Adipocyte (in vitro differentiated cells): ENCODE measurements around the gene HOXB4.

Source experiments
- DNase-seq: peaks from one replicate; pipeline ENCODE4 v3.0.0-alpha.2; 2015; ENCODE audit warnings: low read depth
- H3K27me3 ChIP-seq: replicated peaks from 2 replicates; pipeline ENCODE4 v1.7.0; 2013; ENCODE audit warnings: mild to moderate bottlenecking, low read length, moderate library complexity; ENCODE audit not compliant: control insufficient read depth, insufficient read depth
- H3K36me3 ChIP-seq: 2 replicates; pipeline ENCODE4 v1.7.0; 2013; ENCODE audit warnings: low read length, mild to moderate bottlenecking, moderate library complexity; ENCODE audit not compliant: control insufficient read depth, insufficient read depth, severe bottlenecking
- H3K4me1 ChIP-seq: 2 replicates; pipeline ENCODE4 v1.7.0; 2013; ENCODE audit warnings: mild to moderate bottlenecking, low read length, moderate library complexity; ENCODE audit not compliant: control insufficient read depth, insufficient read depth
- H3K4me3 ChIP-seq: 2 replicates; pipeline ENCODE4 v1.7.0; 2013; ENCODE audit warnings: mild to moderate bottlenecking, low read length, moderate library complexity
- H3K9ac ChIP-seq: 2 replicates; pipeline ENCODE4 v1.7.0; 2013; ENCODE audit warnings: mild to moderate bottlenecking, low read length, moderate library complexity
- H3K9me3 ChIP-seq: 2 replicates; pipeline ENCODE4 v1.7.0; 2013; ENCODE audit warnings: mild to moderate bottlenecking, low read length, moderate library complexity; ENCODE audit not compliant: control insufficient read depth

The HOXB4 gene

GRCh38 chr17:48551214-48551555, 27.0 kb downstream of the HOXB4 start:
- H3K4me1 ChIP-seq, result peaks cover 58% of the 10 kb centered on the region
- H3K36me3 ChIP-seq, result peaks cover 18% of the 10 kb centered on the region
- DNase-seq, result no peak
- H3K9me3 ChIP-seq, result no peaks in the 10 kb centered on the region
- H3K4me3 ChIP-seq, result no peak overlapping the region
- no peaks in the 10 kb centered on the region for H3K27me3 ChIP-seq
- no peak overlapping the region for H3K9ac ChIP-seq

GRCh38 chr17:48550502-48551213, 27.5 kb downstream of the HOXB4 start:
- H3K4me3 ChIP-seq, result no peak overlapping the region
- peaks cover 18% of the 10 kb centered on the region for H3K36me3 ChIP-seq
- peaks cover 58% of the 10 kb centered on the region for H3K4me1 ChIP-seq
- no peak for DNase-seq
- no peak overlapping the region for H3K9ac ChIP-seq
- H3K27me3 ChIP-seq, result no peaks in the 10 kb centered on the region
- H3K9me3 ChIP-seq, result no peaks in the 10 kb centered on the region

GRCh38 chr17:48549914-48550501, 28.1 kb downstream of the HOXB4 start:
- Histone ChIP-seq H3K9me3 (no peaks in the 10 kb centered on the region), H3K4me1 (peaks cover 64% of the 10 kb centered on the region), H3K27me3 (no peaks in the 10 kb centered on the region), H3K9ac (peak overlapping the region; percentile 34), H3K4me3 (no peak overlapping the region), H3K36me3 (peaks cover 18% of the 10 kb centered on the region)
- no peak for DNase-seq

- H3K4me3 ChIP-seq, result no peak overlapping the region
- H3K9me3 ChIP-seq, result no peaks in the 10 kb centered on the region
- DNase-seq, result no peak
- peaks cover 18% of the 10 kb centered on the region for H3K36me3 ChIP-seq
- H3K4me1 ChIP-seq, result peaks cover 59% of the 10 kb centered on the region
- H3K9ac ChIP-seq, result peak overlapping the region; percentile 99
- H3K27me3 ChIP-seq, result no peaks in the 10 kb centered on the region
These were observed 28.9 kb downstream of the HOXB4 start for GRCh38 chr17:48549281-48549630.

- no peaks in the 10 kb centered on the region for H3K9me3 ChIP-seq
- no peaks in the 10 kb centered on the region for H3K27me3 ChIP-seq
- DNase-seq, result no peak
- peak overlapping the region; percentile 81 for H3K4me3 ChIP-seq
- H3K9ac ChIP-seq, result peak overlapping the region; percentile 99
- H3K4me1 ChIP-seq, result peaks cover 54% of the 10 kb centered on the region
- peaks cover 18% of the 10 kb centered on the region for H3K36me3 ChIP-seq
These were observed 29.4 kb downstream of the HOXB4 start for GRCh38 chr17:48548523-48549280.

- peaks cover 46% of the 10 kb centered on the region for H3K4me1 ChIP-seq
These were observed 30.2 kb downstream of the HOXB4 start for GRCh38 chr17:48547808-48548522.

GRCh38 chr17:48546924-48547807, 31.0 kb downstream of the HOXB4 start:
- peaks cover 22% of the 10 kb centered on the region for H3K36me3 ChIP-seq
- H3K9me3 ChIP-seq, result no peaks in the 10 kb centered on the region
- H3K9ac ChIP-seq, result peak overlapping the region; percentile 99
- peaks cover 42% of the 10 kb centered on the region for H3K4me1 ChIP-seq
- DNase-seq, result no peak
- peak overlapping the region; percentile 81 for H3K4me3 ChIP-seq
- H3K27me3 ChIP-seq, result no peaks in the 10 kb centered on the region

More at GRCh38 chr17:48547808-48548522, 30.2 kb downstream of the HOXB4 start:
- Histone ChIP-seq H3K9ac (peak overlapping the region; percentile 99), H3K36me3 (peaks cover 19% of the 10 kb centered on the region), H3K4me3 (peak overlapping the region; percentile 81), H3K27me3 (no peaks in the 10 kb centered on the region), H3K9me3 (no peaks in the 10 kb centered on the region)
- DNase-seq, result no peak

GRCh38 chr17:48546137-48546923, 31.8 kb downstream of the HOXB4 start:
- no peak for DNase-seq
- H3K36me3 ChIP-seq, result peaks cover 18% of the 10 kb centered on the region
- H3K9ac ChIP-seq, result peak overlapping the region; percentile 99
- H3K9me3 ChIP-seq, result no peaks in the 10 kb centered on the region
- peaks cover 45% of the 10 kb centered on the region for H3K4me1 ChIP-seq
- peak overlapping the region; percentile 81 for H3K4me3 ChIP-seq
- no peaks in the 10 kb centered on the region for H3K27me3 ChIP-seq

- Histone ChIP-seq H3K9ac (peak overlapping the region; percentile 99), H3K27me3 (no peaks in the 10 kb centered on the region), H3K4me1 (peaks cover 52% of the 10 kb centered on the region), H3K36me3 (peaks cover 16% of the 10 kb centered on the region), H3K9me3 (no peaks in the 10 kb centered on the region), H3K4me3 (peak overlapping the region; percentile 95)
- DNase-seq, result no peak
These were observed 32.6 kb downstream of the HOXB4 start for GRCh38 chr17:48545539-48545938.

GRCh38 chr17:48545022-48545375, 33.2 kb downstream of the HOXB4 start, which contains the start of gene HOXB2:
TSS of gene HOXB2 (minus strand) at chr17:48545109. CDS start at chr17:48544911, 198 bp downstream.
- H3K4me3 ChIP-seq, result peak within 1 kb of the TSS; percentile 95
- DNase-seq, result no peak
- peak within 1 kb of the TSS; percentile 99 for H3K9ac ChIP-seq

More at GRCh38 chr17:48545022-48545375, 33.2 kb downstream of the HOXB4 start, which contains the start of gene HOXB2:
- H3K36me3 ChIP-seq, result peaks cover 11% of the 10 kb centered on the region
- H3K27me3 ChIP-seq, result no peaks in the 10 kb centered on the region
- peaks cover 49% of the 10 kb centered on the region for H3K4me1 ChIP-seq
- no peaks in the 10 kb centered on the region for H3K9me3 ChIP-seq
